Measurements from ENCODE around the gene CCDC152.

GRCh38 chr5:42824347-42824976 lies 67.8 kb downstream of the CCDC152 start:
- no peak for TF ChIP-seq CTCF (conservative IDR thresholded peaks at IDR 0.05; ENCODE audit: low read depth, low read length)
- no peak for TF ChIP-seq EZH2 (IDR thresholded peaks at IDR 0.05; ENCODE audit: borderline replicate concordance, low read depth, low read length, poor library complexity, severe bottlenecking)

All from A673 (cell line).